ENCODE measurements around the gene SAMD7. TPM values are rescaled to one million over a fixed set of nuclear protein-coding genes. Genes with fewer than 3 reads are reported as not detected.

The SAMD7 gene
- not detected in 2 replicates for total RNA-seq

GRCh38 chr3:169911272-169911671 lies at the start of gene SAMD7:
Gene SAMD7, plus strand, starts transcription at chr3:169911572. Its CDS starts 7,927 bp downstream, at chr3:169919499.

GRCh38 chr3:169869484-169870220 lies 41.7 kb upstream of the SAMD7 start, which contains the start of gene LRRC31:
Gene LRRC31, minus strand, starts transcription at chr3:169869935. Its CDS starts 128 bp downstream, at chr3:169869807.

GRCh38 chr3:169966428-169966950 lies 55.1 kb downstream of the SAMD7 start, which contains the start of gene SEC62:
Gene SEC62, plus strand, starts transcription at chr3:169966807. Its CDS starts 16 bp downstream, at chr3:169966823.

Other genes starting within 250 kb of the SAMD7 start
- gene MECOM, start 247.9 kb upstream of the SAMD7 start, total RNA-seq: 11.8 and 14.2 TPM in 2 replicates
- 266 and 343 TPM in 2 replicates for gene TERC, start 146.5 kb upstream of the SAMD7 start, total RNA-seq
- gene ACTRT3, start 142.0 kb upstream of the SAMD7 start, total RNA-seq: 1.7 and 3.4 TPM in 2 replicates
- 9.2 and 17.5 TPM in 2 replicates for gene MYNN, start 138.2 kb upstream of the SAMD7 start, total RNA-seq
- not detected in 2 replicates for gene LRRIQ4, start 98.7 kb upstream of the SAMD7 start, total RNA-seq
- 5.3 and 9.5 TPM in 2 replicates for gene LRRC34, start 98.7 kb upstream of the SAMD7 start, total RNA-seq
- gene LRRC31, start 41.6 kb upstream of the SAMD7 start, total RNA-seq: not detected in 2 replicates
- gene SEC62, start 55.2 kb downstream of the SAMD7 start, total RNA-seq: 21.6 and 24.6 TPM in 2 replicates
- gene GPR160, start 126.4 kb downstream of the SAMD7 start, total RNA-seq: 0.71 TPM in 1 of 2 replicates, not detected in the other